ENCODE results near the gene ANXA8.
"Not testable (repeated sequence)": the region's sequence is repeated elsewhere in the genome, so short reads cannot be mapped to it uniquely, and the experiment has no call there.

Gene ANXA8

DNA sequence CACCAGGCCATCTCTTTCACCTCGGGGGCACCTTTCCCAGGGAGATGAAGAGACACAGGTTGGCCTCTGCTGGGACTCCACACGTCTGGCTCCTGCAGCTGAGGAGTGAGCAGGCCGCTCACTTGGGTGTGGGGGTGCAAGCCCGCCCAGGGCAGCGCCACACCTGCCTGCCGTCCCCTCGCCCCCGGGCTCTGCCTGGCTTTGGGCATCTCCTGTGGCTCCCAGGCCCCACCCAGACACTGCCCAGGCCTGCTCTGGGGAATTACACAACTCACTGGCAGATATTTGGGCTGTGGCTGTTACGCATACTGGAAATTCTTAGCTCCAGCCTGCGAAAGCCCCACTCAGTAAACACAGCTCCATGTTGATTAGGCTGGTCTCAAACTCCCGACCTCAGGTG lies at the start of gene ANXA8:
Gene ANXA8 (minus strand): TSS at position 193 of the 400 bp plus-strand sequence. CDS start 182 bp downstream, at position 11.
- not testable (repeated sequence) for DNase-seq (ENCODE audit: low read depth in 2 of 2)

GRCh38 chr10:47523475-47523874 lies 39.6 kb upstream of the ANXA8 start, which contains the start of gene AGAP9:
AGAP9 (minus strand) TSS chr10:47523638; CDS start chr10:47523526, 112 bp downstream.
- DNase-seq (ENCODE audit: low read depth in 2 of 2), result not testable (repeated sequence)

DNA sequence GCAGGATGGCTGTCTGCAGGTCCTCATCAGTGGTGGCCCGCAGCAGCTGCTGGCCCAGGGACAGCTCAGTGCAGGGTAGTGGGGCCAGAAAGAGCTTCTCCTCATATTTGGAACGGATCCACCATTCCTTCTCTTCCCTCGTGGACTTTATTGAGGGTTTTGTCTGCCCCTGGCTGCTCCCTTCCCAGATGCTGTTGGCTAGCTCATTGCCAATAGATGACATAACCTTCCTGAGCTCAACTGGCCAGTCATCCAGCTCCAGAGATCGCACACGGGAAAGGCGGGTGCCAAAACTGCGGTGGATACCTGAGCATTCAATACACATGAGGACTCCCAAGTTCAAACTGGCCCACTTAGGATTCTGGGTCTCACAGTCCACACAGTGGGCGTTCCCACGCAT lies 18.4 kb upstream of the ANXA8 start:
- DNase-seq (ENCODE audit: low read depth in 2 of 2), result not testable (repeated sequence)

DNA sequence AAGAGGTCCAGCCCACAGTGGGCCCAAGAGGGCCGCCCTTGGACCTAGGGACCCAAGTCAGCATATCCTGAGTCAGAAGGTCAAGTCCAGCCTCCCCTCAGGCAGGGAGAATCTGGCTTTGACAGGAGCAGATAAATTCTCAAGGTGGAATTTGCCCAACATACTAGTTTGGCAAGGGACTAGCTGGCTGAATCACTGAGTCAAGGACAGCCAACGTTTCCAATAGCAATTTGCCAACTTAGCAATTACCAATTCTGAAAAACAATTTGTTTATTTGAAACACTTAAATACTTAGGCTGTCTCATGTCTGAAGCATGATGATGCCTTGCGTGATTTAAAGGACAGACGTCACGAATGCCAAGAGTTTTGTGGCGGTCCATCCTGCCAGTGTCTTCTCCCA lies 10.3 kb upstream of the ANXA8 start:
- not testable (repeated sequence) for DNase-seq (ENCODE audit: low read depth in 2 of 2)

DNA sequence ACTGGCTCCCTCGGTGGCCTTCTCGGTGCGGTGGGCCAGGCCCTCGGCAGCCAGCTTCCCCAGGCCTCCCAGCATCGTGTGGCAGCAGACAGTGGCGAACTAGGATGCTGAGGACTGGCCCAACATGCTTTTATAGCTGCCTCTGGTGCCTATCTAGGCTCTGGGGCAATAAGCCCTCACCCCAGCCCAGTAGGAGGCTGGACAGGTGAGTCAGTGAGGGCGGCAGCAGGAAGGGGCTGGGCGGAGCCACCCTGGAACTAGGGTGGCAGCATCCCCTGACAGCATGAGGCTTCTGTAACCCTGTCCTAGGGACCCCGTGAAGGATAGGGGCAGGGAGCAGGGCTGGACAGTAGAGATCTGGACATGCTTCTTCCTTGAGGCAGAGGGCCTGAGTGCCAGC lies 7.7 kb upstream of the ANXA8 start, which contains the start of gene FAM25G:
Gene FAM25G (minus strand): TSS at position 101 of the 400 bp plus-strand sequence. CDS start 26 bp downstream, at position 75.
- DNase-seq (ENCODE audit: low read depth in 2 of 2), result not testable (repeated sequence)

- DNase-seq (ENCODE audit: low read depth in 2 of 2), result not testable (repeated sequence)
Observed at GRCh38 chr10:47489630-47490029, 5.7 kb upstream of the ANXA8 start.

- not testable (repeated sequence) for DNase-seq (ENCODE audit: low read depth in 2 of 2)
Observed at GRCh38 chr10:47485943-47486342, 2.0 kb upstream of the ANXA8 start.

GRCh38 chr10:47484786-47485185 lies 871 bp upstream of the ANXA8 start:
- DNase-seq (ENCODE audit: low read depth in 2 of 2), result not testable (repeated sequence)

DNA sequence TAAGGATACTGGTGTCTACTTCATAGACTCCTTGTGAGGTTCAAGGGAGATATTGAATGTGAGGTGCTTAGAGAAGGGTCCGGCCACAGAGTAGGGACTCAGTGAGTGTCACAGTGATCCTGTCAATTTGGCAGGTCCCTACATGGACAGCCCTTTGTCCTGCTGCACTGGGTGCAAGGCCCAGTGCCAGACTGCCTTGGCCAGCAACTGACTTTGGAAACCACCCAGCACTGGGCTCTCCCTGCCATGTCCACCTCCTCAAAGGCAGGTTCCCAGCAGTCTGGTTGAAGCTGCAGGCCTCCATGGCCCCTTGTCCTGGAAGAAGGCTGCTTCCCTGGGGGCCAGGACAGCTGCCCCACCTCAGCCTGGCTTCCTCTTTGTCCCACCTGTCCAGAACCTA lies 1.5 kb downstream of the ANXA8 start:
- not testable (repeated sequence) for DNase-seq (ENCODE audit: low read depth in 2 of 2)

DNA sequence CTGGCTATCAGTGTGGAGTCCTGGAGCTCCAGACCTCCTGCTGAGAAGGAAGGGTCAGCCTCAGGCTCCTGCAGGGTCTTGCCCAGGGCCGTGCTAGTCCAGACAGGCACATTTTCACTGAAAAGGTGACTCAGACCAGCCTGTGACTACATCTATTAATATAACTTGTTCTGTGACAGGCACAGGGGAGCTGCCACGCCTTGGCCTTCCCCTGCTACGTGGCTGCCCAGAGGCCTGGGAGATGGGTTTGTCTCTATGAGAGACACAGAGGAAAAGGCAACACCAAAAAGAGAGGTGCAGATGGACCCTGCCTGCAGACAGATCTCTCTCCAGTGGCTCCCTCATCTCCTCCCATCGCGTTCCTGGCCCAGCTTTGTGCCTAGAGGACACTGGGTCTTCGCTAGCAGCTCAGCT lies 2.1 kb downstream of the ANXA8 start:
- not testable (repeated sequence) for DNase-seq (ENCODE audit: low read depth in 2 of 2)

DNA sequence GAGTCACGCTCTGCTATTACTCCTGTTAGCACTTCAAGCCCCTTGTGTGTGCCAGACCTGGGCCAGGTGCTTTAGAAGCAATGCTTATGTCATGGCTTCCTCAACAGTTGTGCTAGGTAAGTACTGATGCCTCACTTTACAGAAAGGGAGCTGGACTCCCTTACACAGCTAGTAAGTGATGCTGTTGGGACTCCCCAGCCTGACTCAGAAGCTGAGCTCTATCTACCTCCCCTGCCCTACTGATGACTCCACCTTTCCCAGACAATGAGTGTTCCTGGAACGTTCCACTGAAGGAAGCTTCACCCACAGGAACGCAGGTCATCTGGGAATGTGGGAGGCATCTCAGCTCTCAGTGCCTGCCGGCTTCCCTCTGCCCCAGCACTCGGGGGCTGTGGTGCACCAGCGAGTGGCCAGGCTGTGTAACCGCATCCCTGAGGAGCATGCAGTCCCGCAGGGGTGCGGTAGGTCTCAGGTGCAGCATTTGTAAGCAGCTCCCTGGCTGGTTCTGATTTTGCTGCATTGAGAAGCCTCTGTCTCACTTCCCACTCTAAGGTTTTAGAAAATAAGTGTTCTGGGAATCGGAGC lies 2.6 kb downstream of the ANXA8 start:
- not testable (repeated sequence) for DNase-seq (ENCODE audit: low read depth in 2 of 2)

GRCh38 chr10:47480133-47480532 lies 3.8 kb downstream of the ANXA8 start:
- not testable (repeated sequence) for DNase-seq (ENCODE audit: low read depth in 2 of 2)

DNA sequence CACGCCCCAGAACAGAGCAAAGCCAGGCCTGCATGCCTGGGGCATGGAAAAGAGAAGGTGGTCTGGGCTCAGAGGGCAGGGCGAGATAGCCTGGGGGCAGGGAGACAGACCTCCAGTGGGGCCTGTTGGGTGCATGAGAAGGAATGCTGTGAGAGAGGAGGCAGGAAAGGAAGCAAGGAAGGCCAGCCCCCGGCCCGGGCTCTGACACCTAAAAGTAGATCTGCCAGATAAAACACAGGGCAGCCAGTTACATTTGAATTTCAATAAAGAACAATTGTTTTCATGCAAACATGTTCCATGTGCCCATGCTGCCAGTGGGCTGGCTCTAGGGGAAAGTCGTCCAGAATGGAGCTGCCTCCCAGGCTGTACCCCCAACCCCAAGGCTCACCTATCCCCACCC lies 5.8 kb downstream of the ANXA8 start:
- not testable (repeated sequence) for DNase-seq (ENCODE audit: low read depth in 2 of 2)

GRCh38 chr10:47477078-47477477 lies 6.8 kb downstream of the ANXA8 start:
- not testable (repeated sequence) for DNase-seq (ENCODE audit: low read depth in 2 of 2)

DNA sequence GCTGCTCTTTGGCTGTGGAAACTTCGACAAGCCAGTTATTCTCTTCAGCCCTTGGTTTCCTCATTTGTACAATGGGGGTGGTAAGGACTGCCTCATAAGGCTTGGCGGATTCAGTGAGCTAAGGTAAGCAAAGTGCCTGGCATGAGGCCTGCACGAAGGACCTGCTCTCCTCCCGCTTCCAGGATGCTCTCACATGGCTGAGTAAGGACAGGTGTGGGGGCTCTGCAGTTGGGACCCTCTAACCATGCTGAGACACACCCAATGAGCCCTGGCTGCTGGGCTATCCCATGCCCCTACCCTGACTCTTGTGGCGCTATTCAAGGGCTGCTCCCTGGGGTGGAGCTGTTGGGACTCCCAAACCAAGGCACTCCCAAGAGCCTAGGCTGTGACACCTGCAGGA lies 8.8 kb downstream of the ANXA8 start:
- not testable (repeated sequence) for DNase-seq (ENCODE audit: low read depth in 2 of 2)

DNA sequence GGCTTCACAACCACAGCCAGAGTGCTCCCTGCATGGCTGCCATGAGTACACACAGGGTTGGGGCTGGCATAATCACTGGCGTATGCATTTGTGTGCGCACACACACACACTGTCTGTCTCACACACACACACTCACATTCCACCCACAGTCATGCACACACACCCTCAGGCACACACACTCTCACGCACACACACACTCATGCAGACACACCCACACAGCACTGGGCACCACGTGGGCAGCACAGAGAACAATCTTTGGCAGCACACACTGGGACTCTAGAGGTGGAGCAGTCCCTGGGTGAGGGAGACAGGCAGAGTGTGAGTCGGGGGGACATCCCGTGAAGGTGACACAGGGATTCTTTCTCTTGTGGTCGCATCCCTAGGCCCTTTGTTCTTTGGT lies 10.4 kb downstream of the ANXA8 start:
- not testable (repeated sequence) for DNase-seq (ENCODE audit: low read depth in 2 of 2)

DNA sequence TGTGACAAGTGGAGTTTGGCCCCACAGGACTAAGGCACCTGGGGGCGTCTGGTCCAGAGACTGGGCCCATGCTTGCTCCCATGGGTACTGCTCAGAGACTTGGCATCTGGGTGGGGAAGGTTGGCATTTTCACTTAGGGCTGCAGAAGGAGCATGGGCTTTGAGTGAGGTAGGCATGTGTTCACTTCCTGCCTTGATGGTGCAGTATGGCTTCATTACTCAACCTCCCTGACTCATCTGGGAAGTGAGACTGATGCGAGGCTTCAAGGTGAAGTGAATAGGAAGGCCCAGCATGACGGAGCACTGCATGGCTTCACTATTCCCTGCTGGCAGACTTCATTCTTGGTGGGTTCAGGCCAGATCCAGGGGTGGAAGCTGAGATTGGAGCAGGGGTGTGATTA lies 11.3 kb downstream of the ANXA8 start:
- not testable (repeated sequence) for DNase-seq (ENCODE audit: low read depth in 2 of 2)

DNA sequence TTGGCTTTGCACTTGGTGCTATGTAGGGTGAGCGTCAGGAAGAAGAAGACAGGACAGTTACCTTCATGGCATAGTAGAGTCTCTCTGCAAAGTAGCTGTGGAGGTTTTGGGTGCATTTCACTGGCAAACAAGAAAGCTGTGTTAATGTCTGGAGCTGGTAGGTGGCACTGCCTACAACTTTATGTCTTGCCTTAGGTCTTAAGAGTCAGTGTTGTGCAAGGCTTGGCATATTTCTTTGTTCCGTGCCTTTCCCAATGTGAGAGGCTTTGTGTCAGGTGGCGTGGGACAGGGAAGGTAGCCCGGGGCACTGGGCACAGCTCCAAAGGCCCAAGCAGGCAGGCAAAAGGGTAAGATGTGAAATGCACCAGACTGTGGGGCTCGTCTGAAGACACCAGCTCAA lies 11.8 kb downstream of the ANXA8 start:
- DNase-seq (ENCODE audit: low read depth in 2 of 2), result not testable (repeated sequence)

DNA sequence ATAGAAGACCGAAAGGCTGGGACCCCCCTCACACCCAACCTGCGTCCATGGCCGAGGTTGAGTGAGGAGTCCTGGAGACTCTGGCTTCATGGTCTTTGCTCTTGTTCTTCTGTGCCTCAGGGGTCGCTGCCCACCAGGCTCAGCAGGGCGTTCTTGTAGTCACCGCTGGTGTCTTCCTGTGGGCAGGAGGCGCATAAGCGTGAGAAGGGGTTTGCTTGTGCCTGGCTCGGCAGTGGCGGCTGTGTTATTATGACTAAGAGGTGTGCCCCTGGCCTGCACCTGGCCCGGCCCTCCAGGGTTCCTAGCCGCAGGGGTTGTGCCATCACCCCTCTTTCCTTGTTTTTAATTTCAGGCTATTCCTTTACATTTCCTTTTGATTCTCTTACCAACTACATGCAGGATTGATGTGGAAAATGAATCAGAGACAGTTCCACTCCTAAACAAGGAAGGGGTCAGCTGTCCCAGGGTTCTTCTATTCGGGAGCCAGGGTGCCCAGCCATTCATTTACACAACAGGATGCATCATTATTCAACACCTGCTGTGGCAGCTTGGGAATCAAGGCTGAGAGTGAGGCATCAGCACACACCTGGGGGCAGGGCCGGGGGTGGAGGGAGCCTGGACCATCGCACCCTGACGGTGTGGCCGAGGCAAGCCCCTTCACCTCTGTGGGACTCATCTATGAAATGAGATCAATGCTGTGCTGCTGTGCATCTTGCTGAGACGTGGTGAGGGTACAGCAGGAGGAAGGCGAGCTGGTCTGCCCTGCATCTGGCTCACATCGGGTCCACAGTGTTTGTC lies 15.0 kb downstream of the ANXA8 start:
- DNase-seq (ENCODE audit: low read depth in 2 of 2), result not testable (repeated sequence)

GRCh38 chr10:47467957-47468356 lies 16.0 kb downstream of the ANXA8 start:
- not testable (repeated sequence) for DNase-seq (ENCODE audit: low read depth in 2 of 2)

GRCh38 chr10:47467458-47467857 lies 16.5 kb downstream of the ANXA8 start:
- DNase-seq (ENCODE audit: low read depth in 2 of 2), result not testable (repeated sequence)

DNA sequence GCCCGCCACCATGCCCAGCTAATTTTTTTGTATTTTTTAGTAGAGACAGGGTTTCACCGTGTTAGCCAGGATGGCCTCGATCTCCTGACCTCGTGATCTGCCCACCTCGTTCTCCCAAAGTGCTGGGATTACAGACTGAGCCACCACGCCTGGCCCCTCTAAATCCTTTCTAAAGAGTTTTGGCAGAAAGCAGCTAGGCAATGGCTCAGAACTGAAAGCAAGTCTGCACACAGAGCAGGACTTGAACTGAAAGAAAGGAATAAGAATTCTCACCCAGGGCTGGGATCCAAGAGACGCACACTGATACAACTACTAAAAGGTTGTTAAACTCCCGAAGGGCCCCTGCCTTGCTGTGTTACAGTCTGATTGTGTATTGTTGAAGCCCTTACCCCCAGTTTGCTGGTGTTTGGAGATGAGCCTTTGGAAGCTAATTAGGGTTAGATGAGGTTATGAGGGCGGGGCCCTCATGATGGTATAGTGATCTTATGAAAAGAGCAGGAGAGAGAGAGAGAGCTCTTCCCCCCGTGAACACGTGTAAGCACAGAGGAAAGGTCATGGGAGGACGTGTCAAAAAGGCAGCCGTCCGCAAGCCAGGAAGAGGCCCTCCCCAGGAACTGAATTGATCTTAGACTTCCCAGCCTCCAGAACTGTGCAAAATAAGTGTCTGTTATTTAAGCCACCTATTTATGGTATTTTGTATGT lies 18.5 kb downstream of the ANXA8 start:
- not testable (repeated sequence) for DNase-seq (ENCODE audit: low read depth in 2 of 2)
